HG03025 (cell line): ENCODE measurements around the gene SELENOV.

Experiments used
- ATAC-seq: cut with Tn5 transposase; IDR thresholded peaks from one replicate; pipeline ENCODE4 v1.9.1; 2021; ENCODE audit warnings: mild to moderate bottlenecking, moderate library complexity; ENCODE audit not compliant: unreplicated experiment, low FRiP score

The SELENOV gene

DNA sequence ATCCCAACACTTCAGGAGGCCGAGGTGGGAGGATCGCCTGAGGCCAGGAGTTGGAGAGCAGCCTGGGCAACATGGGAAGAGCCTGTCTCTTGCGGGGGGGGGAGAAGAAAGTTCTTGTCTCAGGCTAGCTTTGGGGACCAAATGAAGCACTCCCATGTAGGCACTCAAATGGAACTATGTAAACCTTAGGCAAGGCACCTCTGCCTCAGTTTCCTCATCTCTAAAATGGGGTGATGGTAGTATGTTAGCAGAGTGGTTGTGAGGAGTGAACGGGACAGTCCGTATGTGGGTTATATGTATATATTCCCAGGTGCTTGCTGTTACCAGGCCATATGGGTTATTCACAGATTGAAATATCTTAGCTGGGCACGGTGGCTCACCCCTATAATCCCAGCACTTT is 22.7 kb upstream of the SELENOV start:
- ATAC-seq = no peak

DNA sequence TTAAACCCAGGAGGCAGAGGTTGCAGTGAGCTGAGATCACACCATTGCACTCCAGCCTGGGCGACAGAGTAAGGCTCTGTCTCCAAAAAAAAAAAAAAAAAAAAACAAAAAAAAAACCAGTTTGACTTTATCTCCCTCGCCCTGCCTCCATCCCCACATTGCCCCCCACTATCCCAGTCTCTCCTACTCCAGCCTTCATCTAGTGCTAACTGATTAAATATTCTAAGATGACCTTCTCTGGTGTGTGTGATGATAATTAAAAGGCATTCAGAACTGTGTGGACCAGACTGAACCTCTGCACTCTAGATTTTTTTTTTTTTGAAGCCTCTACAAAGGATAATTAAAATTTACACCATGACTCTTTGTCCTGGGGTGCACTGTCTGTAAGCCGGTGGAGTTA is 22.2 kb upstream of the SELENOV start:
- ATAC-seq = no peak

DNA sequence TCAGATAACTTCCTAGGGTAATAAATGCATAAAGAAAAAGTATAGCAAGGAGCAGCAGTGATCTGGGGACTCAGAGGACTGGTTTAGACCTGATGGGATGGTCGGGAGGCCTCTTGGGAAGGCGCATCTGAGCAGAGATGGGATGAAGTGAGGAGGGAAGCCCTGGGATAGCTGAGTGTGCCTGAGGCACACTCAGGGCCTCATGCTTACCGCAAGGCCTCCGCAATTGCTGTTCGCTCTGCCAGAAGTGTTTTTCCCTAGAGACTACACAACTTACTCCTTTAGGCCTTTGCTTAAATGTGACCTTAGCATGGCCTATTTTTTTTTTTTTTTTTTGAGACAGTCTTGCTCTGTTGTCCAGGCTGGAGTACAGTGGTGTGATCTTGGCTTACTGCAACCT is 20.3 kb upstream of the SELENOV start:
- no peak for ATAC-seq

DNA sequence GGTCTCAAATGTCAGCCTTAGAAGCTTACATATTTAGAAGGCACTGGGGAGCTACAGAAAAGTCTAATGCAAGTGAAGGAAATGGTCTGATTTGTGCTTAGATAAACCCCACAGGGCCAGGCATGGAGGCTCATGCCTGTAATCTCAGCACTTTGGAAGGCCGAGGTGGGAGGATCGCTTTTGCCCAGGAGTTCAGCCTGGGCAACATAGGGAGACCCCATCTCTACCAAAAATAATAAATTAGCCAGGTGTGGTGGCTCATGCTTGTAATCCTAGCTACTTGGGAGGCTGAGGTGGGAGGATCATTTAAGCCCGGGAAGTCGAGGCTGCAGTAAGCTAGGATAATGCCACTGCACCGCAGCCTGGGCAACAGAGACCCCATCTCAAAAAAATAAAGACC is 18.9 kb upstream of the SELENOV start:
- no peak for ATAC-seq

DNA sequence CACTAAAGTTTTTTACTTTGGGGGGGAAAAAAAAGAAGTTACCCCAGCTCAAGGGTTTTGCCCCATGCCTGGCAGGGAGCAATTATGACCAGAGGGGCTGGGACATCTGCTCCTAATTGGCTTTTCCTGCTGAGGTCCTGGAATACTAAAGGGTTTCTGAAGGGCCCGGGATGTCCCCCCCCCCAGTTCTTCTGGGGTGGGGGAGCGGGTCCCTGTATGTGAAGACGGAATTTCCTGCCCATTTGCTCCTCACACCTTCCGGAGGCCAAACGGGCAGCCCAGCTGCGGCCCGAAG is 17.3 kb upstream of the SELENOV start:
- ATAC-seq = no peak

DNA sequence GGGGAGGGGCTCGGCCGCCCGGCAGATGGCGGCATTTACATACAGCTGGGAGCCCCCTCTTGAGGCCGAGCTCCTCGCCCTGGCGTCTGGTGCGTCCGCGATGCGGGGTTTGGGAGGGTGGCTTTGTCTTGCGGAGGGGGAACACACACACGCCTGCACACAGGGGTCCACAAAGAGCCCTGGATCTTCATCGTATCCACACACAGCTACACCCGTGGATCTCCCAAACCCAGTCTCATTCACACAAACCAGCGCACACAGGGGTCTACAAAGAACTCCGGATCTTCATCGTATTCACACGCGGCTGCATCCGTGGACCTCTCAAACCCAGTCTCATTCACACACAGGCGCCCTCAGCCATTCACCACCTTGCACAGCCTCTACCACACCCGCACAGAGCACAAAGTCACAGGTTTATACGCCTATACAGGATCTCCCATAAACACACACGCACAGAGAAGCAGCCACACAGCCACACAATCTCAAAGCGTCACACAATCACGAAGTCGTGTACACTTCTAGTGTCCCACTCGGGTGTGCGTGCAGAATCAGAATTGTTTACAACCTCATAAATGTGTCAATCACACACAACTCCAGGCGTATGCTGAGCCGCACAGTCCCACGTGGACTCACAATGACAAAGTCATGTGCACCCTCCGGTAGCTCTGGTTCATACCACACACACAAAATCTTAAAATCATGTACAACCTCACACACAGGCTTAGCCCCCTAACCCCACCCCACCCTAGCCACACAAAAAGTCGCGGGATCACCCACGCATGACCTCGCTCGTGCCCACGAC is 16.7 kb upstream of the SELENOV start:
- ATAC-seq = no peak

DNA sequence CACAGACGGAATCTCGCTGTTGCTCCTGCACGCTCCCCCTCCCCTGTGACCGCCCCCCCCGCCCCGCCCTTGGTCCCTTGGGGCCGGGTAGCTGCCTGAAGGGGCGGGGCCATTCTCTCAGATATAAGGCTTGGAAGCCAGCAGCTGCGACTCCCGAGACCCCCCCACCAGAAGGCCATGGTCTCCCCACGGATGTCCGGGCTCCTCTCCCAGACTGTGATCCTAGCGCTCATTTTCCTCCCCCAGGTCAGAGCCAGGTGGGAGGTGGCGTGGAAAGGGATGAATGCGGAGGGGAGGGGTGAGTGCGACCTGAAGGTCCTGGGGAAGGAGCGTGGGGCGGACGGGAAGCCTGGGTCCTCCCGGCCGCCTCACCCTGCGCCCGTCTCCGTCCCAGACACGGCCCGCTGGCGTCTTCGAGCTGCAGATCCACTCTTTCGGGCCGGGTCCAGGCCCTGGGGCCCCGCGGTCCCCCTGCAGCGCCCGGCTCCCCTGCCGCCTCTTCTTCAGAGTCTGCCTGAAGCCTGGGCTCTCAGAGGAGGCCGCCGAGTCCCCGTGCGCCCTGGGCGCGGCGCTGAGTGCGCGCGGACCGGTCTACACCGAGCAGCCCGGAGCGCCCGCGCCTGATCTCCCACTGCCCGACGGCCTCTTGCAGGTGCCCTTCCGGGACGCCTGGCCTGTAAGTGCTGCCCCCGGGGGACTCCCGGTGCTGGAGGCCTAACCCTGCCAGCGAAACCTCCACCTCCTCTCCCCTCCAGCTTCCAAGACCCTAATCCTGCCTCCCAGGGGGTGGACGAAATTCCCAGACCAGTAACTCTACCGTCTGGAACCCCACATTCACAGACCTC is 15.9 kb upstream of the SELENOV start, which contains the start of gene DLL3:
DLL3 (plus strand) TSS at position 150 of the 845 bp plus-strand sequence; CDS start at position 178, 28 bp downstream.
- no peak for ATAC-seq

DNA sequence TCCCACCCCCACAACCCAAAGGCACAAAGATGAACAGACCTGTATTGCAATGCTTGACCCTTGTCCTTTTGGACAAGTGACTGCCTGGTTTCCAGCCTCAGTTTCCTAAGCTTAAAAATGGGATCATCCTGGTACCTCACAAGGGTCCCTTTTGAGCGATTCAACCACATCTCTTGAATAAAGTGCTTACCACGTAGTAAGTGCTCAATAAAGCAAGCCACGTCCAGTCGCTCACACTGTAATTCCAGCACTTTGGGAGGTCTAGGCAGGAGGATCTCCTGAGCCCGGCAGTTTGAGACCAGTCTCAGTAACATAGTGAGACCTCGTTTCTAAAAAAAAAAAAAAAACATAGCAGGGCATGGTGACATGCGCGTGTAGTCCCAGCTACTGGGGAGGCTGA is 15.0 kb upstream of the SELENOV start:
- no peak for ATAC-seq

DNA sequence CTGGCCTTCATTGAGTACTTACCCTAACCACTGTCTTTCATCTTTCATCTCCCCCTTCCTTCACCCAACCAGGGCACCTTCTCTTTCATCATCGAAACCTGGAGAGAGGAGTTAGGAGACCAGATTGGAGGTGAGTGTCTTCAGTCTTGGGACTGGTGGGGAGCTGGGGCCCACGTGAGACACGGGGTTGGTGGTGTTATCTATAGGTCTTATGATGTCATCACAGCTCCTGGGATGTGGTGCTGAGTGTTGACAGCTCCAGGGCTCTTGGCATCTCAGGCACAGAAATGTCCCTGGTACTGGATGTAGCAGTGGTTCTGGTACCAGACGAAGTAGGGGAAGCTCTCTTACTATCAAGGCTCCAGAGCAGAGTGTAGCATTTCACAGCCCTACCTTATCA is 14.4 kb upstream of the SELENOV start:
- ATAC-seq = no peak

DNA sequence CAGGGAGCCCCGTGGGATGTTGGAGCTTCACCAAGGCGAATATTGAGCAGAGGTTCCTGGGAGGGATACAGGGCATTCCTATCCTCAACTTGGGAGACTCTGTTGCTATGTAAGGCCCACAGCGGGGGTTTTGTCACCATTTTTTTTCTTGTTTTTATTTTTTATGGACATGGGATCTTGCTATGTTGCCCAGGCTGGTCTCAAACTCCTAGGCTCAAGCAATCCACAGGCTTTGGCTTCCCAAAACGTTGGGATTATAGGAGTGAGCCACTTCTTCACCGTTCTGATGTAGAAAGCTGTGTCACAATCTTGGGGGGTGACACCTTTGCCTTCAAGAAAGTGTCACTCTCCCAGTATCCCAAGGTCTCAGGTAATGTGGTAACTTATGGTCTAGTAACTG is 13.6 kb upstream of the SELENOV start:
- no peak for ATAC-seq

DNA sequence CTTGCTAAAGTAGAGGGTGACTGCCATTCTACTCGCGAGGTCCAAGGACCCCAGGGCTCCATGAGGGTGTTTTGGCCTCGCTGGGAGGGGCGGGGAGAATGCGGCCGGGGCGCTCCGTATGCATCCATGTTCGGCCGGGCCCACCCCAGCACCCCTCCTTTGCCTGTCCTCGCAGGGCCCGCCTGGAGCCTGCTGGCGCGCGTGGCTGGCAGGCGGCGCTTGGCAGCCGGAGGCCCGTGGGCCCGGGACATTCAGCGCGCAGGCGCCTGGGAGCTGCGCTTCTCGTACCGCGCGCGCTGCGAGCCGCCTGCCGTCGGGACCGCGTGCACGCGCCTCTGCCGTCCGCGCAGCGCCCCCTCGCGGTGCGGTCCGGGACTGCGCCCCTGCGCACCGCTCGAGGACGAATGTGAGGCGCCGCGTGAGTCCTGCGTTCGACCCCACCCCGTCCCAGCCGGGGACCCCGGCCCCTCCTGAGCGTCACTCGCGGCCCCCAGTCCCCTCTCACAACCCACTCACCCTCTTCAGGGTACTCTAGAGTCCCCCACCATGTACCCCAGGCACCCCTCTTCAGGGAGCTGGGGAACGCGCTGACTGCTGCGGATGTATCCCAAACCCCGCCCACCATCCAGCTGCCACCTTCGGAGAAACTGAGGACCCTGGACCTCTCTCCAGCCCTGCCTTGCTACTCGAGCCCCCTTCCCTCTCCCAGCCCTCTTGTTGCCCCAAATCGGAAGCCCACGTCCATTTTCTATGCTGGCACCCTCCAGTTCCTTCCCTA is 12.1 kb upstream of the SELENOV start:
- no peak for ATAC-seq

DNA sequence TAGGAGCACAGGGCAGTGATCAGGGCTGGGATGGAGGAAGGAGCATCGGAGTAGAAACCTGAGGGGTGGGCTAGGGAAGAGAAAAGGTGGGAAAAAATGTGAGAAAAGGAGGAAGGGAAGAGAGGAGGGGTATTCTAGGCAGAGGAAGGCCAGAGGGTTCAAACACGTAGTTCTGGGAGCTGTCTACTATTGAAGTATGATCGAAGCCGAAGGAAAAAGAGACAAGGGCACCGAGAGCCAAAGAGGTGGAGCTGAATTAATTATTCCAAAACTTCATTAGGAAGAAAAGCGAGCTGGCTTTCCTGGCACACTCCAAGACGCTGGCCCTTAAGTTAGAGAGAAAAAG is 8.4 kb upstream of the SELENOV start:
- no peak for ATAC-seq

DNA sequence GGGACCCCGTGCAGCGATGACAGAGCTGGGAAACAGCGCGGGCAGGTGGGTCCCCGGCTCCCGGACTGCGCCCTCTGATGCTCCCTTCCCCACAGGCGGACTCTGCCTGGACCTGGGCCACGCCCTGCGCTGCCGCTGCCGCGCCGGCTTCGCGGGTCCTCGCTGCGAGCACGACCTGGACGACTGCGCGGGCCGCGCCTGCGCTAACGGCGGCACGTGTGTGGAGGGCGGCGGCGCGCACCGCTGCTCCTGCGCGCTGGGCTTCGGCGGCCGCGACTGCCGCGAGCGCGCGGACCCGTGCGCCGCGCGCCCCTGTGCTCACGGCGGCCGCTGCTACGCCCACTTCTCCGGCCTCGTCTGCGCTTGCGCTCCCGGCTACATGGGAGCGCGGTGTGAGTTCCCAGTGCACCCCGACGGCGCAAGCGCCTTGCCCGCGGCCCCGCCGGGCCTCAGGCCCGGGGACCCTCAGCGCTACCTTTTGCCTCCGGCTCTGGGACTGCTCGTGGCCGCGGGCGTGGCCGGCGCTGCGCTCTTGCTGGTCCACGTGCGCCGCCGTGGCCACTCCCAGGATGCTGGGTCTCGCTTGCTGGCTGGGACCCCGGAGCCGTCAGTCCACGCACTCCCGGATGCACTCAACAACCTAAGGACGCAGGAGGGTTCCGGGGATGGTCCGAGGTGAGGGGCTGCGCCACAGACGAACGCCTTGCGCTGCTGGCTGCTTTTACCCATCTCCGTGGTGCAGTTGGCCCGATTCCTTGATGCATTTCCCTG is 7.8 kb upstream of the SELENOV start:
- no peak for ATAC-seq

DNA sequence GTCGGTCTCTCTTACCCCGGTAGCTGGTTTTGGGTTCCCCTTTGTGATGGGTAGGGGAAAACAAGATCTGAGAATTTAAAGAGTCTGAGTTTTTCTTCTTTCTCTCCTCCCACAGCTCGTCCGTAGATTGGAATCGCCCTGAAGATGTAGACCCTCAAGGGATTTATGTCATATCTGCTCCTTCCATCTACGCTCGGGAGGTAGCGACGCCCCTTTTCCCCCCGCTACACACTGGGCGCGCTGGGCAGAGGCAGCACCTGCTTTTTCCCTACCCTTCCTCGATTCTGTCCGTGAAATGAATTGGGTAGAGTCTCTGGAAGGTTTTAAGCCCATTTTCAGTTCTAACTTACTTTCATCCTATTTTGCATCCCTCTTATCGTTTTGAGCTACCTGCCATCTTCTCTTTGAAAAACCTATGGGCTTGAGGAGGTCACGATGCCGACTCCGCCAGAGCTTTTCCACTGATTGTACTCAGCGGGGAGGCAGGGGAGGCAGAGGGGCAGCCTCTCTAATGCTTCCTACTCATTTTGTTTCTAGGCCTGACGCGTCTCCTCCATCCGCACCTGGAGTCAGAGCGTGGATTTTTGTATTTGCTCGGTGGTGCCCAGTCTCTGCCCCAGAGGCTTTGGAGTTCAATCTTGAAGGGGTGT is 7.1 kb upstream of the SELENOV start:
- no peak for ATAC-seq

DNA sequence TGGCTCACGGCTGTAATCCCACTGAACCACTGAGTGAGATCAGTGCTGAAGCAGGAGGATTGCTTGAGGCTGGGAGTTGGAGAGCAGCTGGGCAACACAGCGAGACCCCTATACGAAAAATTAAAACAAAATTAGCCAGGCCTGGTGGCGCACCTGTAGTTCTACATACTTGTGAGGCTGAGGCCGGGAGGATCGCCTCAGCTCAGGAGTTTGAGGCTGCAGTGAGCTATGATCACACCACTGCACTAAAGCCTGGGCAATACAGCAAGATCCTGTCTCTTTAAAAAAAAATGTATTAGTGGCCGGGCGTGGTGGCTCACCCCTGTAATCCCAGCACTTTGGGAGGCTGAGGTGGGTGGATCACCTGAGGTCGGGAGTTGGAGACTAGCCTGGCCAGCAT is 6.3 kb upstream of the SELENOV start:
- ATAC-seq = no peak

DNA sequence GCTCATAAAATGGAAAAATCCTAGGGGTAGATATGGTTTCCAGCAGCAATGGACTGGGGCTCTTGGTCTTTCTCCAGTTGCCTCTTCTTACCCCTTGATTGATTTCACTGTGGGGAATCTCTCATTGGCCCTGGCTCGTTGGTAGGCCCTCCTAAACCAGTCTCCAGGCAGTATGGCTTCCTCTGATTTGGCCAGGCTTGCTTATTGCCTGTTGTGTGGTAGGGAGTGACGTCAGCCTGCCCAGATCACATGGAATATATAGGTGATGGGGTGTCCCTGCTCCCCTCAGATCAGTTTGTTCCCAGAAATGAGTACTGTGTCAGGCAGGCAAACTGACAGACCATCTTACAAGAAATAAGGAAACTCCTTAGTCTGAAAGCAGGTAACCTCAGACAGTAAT is 5.7 kb upstream of the SELENOV start:
- ATAC-seq = no peak

DNA sequence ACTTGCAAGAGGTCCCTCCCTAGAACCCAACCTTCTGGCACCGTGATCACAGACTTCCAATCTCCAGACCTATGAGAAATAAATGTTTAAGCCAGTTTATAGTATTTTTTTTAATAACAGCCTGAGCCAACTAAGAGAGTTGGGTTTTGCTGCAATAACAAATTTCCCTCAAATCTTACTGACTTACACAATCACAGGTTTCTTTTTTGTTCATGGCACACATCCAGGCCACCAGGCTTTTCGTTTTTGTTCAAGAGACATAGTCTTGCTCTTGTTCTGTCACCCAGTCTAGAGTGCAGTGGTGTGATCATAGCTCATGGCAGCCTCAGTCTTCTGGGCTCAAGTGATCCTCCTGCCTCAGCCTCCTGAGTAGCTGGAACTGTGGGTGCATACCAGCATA is 2.0 kb upstream of the SELENOV start:
- ATAC-seq = no peak

DNA sequence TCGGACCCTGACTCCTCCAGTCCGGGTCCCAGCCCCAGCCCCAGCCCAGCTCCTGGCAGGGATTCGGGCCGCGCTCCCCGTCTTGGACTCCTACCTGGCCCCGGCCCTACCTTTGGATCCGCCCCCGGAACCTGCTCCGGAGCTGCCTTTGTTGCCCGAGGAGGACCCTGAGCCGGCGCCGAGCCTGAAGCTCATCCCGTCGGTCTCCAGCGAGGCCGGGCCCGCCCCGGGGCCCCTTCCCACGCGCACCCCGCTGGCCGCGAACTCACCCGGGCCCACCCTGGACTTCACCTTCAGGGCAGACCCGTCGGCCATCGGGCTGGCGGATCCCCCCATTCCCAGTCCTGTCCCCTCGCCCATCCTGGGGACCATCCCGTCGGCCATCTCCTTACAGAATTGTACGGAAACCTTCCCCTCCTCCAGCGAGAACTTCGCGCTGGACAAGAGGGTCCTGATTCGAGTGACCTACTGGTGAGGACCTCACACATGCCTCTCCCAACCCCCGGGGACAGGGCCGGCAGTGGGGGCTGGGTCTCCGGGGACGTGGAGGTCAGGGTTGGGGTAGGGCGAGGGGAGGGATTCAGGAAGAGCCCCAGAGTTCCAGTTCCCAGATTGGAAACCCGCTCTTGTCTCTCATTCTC is 732 bp downstream of the SELENOV start:
- no peak for ATAC-seq

DNA sequence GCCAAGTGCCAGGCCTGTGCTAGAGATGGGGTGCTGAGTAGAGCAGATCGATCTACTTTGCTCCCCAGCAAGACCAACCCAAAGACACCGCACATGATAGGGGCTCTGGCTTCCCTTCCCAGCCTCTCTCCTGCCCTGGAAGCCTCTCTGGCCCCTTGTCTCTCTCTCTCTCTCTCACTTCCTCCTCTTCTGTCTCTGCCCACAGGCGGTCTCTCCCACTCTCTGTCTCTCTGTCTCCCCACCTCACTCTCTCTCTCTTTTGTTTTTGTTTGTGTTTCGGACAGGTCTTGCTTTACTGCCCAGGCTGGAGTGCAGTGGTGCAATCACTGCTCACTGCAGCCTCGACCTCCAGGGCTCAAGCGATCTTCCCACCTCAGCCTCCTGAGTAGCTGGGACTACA is 1.3 kb downstream of the SELENOV start:
- no peak for ATAC-seq

DNA sequence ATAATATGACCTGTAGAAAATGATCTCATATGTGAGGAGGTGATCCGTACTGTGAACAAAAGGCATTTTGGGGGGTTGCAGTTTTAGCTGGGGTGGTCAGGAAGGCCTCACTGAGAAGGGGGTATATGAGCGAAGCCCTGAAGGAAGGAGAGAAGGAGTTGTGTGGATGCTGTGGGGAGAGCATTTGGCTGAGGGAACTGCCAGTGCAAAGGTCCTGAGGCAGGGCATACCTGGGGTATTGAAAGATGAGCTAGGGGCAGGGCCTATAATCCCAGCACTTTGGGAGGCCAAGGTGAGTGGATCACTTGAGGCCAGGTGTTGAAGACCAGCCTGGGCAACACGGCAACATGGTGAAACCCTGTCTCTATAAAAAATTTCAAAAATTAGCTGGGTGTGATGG is 2.5 kb downstream of the SELENOV start:
- ATAC-seq = no peak
